Chondrocyte (in vitro differentiated cells): ENCODE data around the gene TP53BP1. TPM values are rescaled to one million over a fixed set of nuclear protein-coding genes. Genes with fewer than 3 reads are reported as not detected.
A peak's percentile ranks its signal among the peaks of the same experiment; 100 is the strongest.

Experiments used
- DNase-seq: peaks from one replicate; pipeline ENCODE4 v3.0.0; 2021; ENCODE audit warnings: mixed read lengths, low spot score
- H3K27ac Mint-ChIP-seq: one replicate; pipeline ENCODE4 v1.8.0; 2021; ENCODE audit warnings: mild to moderate bottlenecking, moderate library complexity, mixed read lengths; ENCODE audit not compliant: unreplicated experiment
- H3K27me3 Mint-ChIP-seq: 2 replicates; pipeline ENCODE4 v1.8.0; 2021; ENCODE audit warnings: low read depth, mixed read lengths
- H3K36me3 Mint-ChIP-seq: 2 replicates; pipeline ENCODE4 v1.8.0; 2021; ENCODE audit warnings: low read depth, mixed read lengths
- H3K4me1 Mint-ChIP-seq: 2 replicates; pipeline ENCODE4 v1.8.0; 2021; ENCODE audit warnings: low read depth, mild to moderate bottlenecking, mixed read lengths
- H3K4me3 Mint-ChIP-seq: one replicate; pipeline ENCODE4 v1.8.0; 2021; ENCODE audit warnings: mild to moderate bottlenecking, moderate library complexity, mixed read lengths; ENCODE audit not compliant: unreplicated experiment
- H3K9me3 Mint-ChIP-seq: 2 replicates; pipeline ENCODE4 v1.8.0; 2021; ENCODE audit warnings: low read depth, mixed read lengths
- CTCF ChIP-seq: fragments of 200-600 bp; sonication (generic); IDR thresholded peaks from 2 replicates; pipeline ENCODE4 v1.5.0; 2021; ENCODE audit warnings: antibody characterized with exemption, mild to moderate bottlenecking, moderate library complexity
- total RNA-seq: library from RNA; stranded (reverse); gene quantifications from 3 replicates; pipeline ENCODE4 v1.2.1, GENCODE V29; 2021

TP53BP1 gene
- total RNA-seq, 1 donor from 2014 or later = 45.6 TPM

GRCh38 chr15:43527016-43527801, 34.3 kb upstream of the TP53BP1 start:
- H3K27me3 Mint-ChIP-seq = no peaks in the 10 kb centered on the region
- TF ChIP-seq CTCF = no peak
- no peaks in the 10 kb centered on the region for H3K9me3 Mint-ChIP-seq
- peaks cover 43% of the 10 kb centered on the region for H3K36me3 Mint-ChIP-seq
- no peak overlapping the region for H3K4me3 Mint-ChIP-seq
- H3K4me1 Mint-ChIP-seq = peaks cover 15% of the 10 kb centered on the region
- no peak overlapping the region for H3K27ac Mint-ChIP-seq
- peak; percentile 68 for DNase-seq

DNA sequence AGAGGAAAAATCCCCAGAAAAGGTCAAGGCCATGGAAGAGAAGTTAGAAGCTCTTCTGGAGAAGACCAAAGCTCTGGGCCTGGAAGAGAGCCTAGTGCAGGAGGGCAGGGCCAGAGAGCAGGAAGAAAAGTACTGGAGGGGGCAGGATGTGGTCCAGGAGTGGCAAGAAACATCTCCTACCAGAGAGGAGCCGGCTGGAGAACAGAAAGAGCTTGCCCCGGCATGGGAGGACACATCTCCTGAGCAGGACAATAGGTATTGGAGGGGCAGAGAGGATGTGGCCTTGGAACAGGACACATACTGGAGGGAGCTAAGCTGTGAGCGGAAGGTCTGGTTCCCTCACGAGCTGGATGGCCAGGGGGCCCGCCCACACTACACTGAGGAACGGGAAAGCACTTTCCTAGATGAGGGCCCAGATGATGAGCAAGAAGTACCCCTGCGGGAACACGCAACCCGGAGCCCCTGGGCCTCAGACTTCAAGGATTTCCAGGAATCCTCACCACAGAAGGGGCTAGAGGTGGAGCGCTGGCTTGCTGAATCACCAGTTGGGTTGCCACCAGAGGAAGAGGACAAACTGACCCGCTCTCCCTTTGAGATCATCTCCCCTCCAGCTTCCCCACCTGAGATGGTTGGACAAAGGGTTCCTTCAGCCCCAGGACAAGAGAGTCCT, 33.4 kb upstream of the TP53BP1 start:
- Mint-ChIP-seq H3K27me3 (no peaks in the 10 kb centered on the region), H3K4me3 (no peak overlapping the region), H3K36me3 (peaks cover 51% of the 10 kb centered on the region), H3K9me3 (no peaks in the 10 kb centered on the region), H3K4me1 (peaks cover 11% of the 10 kb centered on the region), H3K27ac (no peak overlapping the region)
- DNase-seq = peak; percentile 50
- no peak for TF ChIP-seq CTCF

GRCh38 chr15:43525131-43525530, 32.2 kb upstream of the TP53BP1 start:
- TF ChIP-seq CTCF = no peak
- H3K4me3 Mint-ChIP-seq = no peak overlapping the region
- H3K4me1 Mint-ChIP-seq = peaks cover 2% of the 10 kb centered on the region
- no peak overlapping the region for H3K27ac Mint-ChIP-seq
- H3K9me3 Mint-ChIP-seq = no peaks in the 10 kb centered on the region
- DNase-seq = peak; percentile 21
- peaks cover 61% of the 10 kb centered on the region for H3K36me3 Mint-ChIP-seq
- no peaks in the 10 kb centered on the region for H3K27me3 Mint-ChIP-seq

DNA sequence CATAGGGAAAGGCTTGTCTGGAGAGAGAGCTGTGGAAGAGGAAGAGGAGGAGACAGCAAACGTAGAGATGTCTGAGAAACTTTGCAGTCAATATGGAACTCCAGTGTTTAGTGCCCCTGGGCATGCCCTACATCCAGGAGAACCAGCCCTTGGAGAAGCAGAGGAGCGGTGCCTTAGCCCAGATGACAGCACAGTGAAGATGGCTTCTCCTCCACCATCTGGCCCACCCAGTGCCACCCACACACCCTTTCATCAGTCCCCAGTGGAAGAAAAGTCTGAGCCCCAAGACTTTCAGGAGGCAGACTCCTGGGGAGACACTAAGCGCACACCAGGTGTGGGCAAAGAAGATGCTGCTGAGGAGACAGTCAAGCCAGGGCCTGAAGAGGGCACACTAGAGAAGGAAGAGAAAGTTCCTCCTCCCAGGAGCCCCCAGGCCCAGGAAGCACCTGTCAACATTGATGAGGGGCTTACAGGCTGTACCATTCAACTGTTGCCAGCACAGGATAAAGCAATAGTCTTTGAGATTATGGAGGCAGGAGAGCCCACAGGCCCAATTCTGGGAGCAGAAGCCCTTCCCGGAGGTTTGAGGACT, 31.4 kb upstream of the TP53BP1 start:
- Mint-ChIP-seq H3K36me3 (peaks cover 58% of the 10 kb centered on the region), H3K4me1 (peaks cover 6% of the 10 kb centered on the region), H3K27ac (no peak overlapping the region), H3K9me3 (no peaks in the 10 kb centered on the region), H3K27me3 (no peaks in the 10 kb centered on the region), H3K4me3 (no peak overlapping the region)
- TF ChIP-seq CTCF = no peak
- DNase-seq = peak; percentile 39

- Mint-ChIP-seq H3K9me3 (no peaks in the 10 kb centered on the region), H3K4me1 (peaks cover 13% of the 10 kb centered on the region), H3K4me3 (no peak overlapping the region), H3K27ac (no peak overlapping the region), H3K36me3 (peaks cover 58% of the 10 kb centered on the region), H3K27me3 (no peaks in the 10 kb centered on the region)
- DNase-seq = peak; percentile 68
- TF ChIP-seq CTCF = no peak
Measured at GRCh38 chr15:43523646-43524045, 30.7 kb upstream of the TP53BP1 start.
